ENCODE measurements around the gene FNIP1.
"Not testable (repeated sequence)": the region's sequence is repeated elsewhere in the genome, so short reads cannot be mapped to it uniquely, and the experiment has no call there.

FNIP1 gene

GRCh38 chr5:131634238-131634637, 162.6 kb downstream of the FNIP1 start:
- H3K4me3 ChIP-seq (ENCODE audit: low read length): peak overlapping the region; percentile 96
- no peak for DNase-seq (ENCODE audit: low read depth)
- TF ChIP-seq, protein P1, sequence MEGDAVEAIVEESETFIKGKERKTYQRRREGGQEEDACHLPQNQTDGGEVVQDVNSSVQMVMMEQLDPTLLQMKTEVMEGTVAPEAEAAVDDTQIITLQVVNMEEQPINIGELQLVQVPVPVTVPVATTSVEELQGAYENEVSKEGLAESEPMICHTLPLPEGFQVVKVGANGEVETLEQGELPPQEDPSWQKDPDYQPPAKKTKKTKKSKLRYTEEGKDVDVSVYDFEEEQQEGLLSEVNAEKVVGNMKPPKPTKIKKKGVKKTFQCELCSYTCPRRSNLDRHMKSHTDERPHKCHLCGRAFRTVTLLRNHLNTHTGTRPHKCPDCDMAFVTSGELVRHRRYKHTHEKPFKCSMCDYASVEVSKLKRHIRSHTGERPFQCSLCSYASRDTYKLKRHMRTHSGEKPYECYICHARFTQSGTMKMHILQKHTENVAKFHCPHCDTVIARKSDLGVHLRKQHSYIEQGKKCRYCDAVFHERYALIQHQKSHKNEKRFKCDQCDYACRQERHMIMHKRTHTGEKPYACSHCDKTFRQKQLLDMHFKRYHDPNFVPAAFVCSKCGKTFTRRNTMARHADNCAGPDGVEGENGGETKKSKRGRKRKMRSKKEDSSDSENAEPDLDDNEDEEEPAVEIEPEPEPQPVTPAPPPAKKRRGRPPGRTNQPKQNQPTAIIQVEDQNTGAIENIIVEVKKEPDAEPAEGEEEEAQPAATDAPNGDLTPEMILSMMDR (conservative IDR thresholded peaks at IDR 0.05; ENCODE audit: low read depth, low read length): no peak

DNA sequence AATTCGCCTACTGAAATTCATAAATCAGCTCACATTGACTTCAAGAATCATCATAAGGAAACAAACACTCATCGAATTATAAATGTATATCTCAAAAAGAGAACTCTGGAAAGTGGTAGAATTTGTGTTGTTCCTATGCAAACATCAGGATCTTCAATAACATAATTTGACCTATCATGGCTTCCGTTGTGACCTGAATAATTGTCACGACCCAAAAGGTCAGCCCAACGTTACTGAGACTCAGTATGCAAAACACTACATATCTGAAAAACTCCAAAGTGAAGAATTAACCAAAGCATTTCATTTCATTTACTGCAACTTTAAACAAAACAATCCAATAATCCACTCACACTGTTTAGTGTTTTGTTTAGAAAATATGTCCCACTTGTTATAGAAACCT, 163.0 kb downstream of the FNIP1 start:
- DNase-seq (ENCODE audit: low read depth): no peak

DNA sequence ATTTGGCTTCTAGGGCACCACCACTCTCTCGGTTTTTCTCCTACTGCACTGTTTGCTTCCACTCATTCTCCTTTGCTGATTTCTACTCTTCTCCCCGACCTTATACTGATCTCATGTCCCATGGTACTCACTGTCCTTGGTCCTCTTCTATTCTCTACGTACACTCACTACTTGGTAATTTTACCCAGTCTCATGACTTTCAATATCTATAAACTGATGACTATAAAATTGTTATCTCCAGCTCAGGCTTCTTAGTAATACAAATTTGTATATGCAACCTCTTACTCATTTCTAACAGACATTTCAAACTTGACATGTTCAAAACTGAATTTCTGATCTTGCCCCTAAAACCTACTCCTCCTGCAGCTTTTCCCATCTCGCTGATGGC, 165.9 kb downstream of the FNIP1 start:
- H3K4me3 ChIP-seq (ENCODE audit: low read length): no peak overlapping the region
- TF ChIP-seq, protein P1 (conservative IDR thresholded peaks at IDR 0.05; ENCODE audit: low read depth, low read length): no peak
- DNase-seq (ENCODE audit: low read depth): no peak

More for the DNA sequence above, 163.0 kb downstream of the FNIP1 start:
- TF ChIP-seq, protein P1 (conservative IDR thresholded peaks at IDR 0.05; ENCODE audit: low read depth, low read length): no peak
- peak overlapping the region; percentile 96 for H3K4me3 ChIP-seq (ENCODE audit: low read length)

DNA sequence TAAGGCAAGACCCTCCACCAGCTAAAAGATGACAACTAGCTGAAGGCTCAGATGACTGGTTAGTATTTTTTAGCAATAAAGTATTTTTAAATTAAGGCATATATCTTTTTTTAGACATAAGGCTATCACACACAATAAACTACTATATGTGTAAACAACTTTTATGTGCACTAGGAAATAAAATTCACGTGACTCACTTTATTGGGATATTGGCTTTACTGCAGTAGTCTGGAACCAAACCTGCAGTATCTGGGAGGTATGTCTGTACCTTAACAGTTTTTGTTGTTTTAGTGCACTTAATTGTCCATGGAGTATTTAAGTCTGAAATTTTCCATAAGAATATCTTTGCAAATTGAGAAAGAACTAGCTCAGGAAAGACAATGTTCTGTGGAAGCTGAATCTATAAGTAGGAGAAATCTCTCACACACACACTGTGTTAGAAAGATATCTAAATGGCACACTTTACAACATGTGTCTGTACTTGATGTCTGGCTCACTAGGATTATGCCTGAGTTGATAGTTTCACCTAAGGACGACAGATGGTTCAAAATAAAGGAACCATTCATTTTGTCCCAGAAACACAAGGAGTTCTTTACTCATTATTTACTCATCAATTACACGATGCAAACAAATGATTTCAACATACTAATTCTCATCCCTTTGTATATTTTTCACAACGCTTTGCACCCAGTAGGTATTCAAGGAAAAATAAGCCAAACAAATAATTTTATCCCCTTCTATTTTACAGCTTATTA, 166.4 kb downstream of the FNIP1 start:
- DNase-seq (ENCODE audit: low read depth): no peak
- H3K4me3 ChIP-seq (ENCODE audit: low read length): no peak overlapping the region
- TF ChIP-seq, protein P1 (conservative IDR thresholded peaks at IDR 0.05; ENCODE audit: low read depth, low read length): no peak

GRCh38 chr5:131628990-131629389, 167.8 kb downstream of the FNIP1 start:
- DNase-seq (ENCODE audit: low read depth): no peak
- TF ChIP-seq, protein P1 (conservative IDR thresholded peaks at IDR 0.05; ENCODE audit: low read depth, low read length): no peak
- no peak overlapping the region for H3K4me3 ChIP-seq (ENCODE audit: low read length)

DNA sequence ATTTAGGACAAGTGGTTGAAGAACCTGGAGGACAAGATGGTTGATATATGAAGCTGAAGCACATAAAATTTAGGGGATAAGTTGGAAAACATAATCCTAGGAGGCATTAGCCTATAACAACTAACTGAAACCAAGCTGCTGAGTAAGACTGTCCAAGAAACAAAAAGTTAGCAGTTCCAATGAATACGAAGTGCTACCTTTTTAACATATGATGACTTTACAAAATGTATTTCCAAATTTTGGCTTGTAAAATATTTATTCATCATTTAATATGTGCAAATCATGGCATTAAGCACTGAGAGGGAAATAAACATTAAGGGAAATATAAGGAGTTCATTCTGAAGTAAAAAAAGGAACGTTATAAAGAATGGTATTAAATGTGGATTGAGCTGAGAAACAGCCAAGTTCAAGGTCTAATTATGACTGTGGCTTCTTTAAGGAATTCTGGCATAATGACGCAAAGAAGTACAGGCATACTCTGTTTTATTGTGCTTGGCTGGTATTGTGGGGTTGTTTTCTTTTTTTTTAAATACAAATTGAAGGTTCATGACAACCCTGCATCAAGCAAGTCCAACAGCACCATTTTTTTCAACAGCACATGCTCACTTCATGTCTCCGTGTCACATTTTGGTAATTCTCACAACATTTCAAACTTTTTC, 169.5 kb downstream of the FNIP1 start:
- H3K4me3 ChIP-seq (ENCODE audit: low read length): no peak overlapping the region
- no peak for DNase-seq (ENCODE audit: low read depth)
- TF ChIP-seq, protein P1 (conservative IDR thresholded peaks at IDR 0.05; ENCODE audit: low read depth, low read length): no peak

DNA sequence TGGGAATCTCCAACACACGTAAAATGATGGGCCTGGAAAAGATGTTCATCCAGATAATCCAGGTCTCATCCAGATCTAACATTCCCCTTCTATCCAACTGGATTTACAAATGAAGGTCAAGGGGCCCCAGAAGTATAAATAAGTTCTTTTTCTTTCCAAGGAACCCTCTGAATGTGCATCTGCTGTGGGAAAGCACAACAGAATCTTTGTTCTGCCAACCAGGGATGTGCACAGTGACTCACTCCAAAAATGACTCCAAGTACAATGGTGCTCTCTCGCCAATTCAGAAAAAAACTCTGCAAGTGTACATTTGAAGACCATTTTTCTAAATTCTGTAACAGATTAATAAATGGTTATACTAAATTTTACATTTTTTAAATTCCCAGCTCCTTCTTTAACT, 174.2 kb downstream of the FNIP1 start:
- no peak overlapping the region for H3K4me3 ChIP-seq (ENCODE audit: low read length)
- TF ChIP-seq, protein P1 (conservative IDR thresholded peaks at IDR 0.05; ENCODE audit: low read depth, low read length): no peak
- DNase-seq (ENCODE audit: low read depth): no peak

DNA sequence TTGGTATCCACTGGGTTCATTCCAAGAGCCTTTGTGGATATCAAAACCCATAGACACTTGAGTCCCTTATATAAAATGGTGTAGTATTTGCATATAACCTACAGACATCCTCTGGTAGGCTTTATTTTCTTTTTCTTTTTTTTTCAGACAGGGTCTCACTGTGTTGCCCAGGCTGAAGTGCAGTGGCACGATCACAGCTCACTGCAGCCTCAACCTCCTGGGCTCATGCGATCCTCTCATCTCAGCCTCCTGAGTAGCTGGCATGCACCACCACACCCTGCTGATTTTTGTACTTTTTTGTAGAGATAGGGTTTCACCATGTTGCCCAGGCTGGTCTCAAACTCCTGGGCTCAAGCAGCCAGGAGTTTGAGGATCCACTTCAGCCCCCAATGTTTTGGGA, 175.7 kb downstream of the FNIP1 start:
- DNase-seq (ENCODE audit: low read depth); H3K4me3 ChIP-seq (ENCODE audit: low read length): not testable (repeated sequence)

Measured in retinal pigment epithelial cell (primary cell).